ENCODE data around the gene GNAI3.
A peak's percentile ranks its signal among the peaks of the same experiment; 100 is the strongest.
"Not testable (repeated sequence)": the region's sequence is repeated elsewhere in the genome, so short reads cannot be mapped to it uniquely, and the experiment has no call there.

The GNAI3 gene

GRCh38 chr1:109637446-109637845 lies 89.0 kb downstream of the GNAI3 start:
- DNase-seq (no peak), ATAC-seq (no peak)

- ATAC-seq (no peak), DNase-seq (no peak)
Measured at GRCh38 chr1:109639063-109639840, 90.8 kb downstream of the GNAI3 start.

GRCh38 chr1:109639841-109640184 lies 91.4 kb downstream of the GNAI3 start:
- ATAC-seq: no peak
- DNase-seq: no peak

DNA sequence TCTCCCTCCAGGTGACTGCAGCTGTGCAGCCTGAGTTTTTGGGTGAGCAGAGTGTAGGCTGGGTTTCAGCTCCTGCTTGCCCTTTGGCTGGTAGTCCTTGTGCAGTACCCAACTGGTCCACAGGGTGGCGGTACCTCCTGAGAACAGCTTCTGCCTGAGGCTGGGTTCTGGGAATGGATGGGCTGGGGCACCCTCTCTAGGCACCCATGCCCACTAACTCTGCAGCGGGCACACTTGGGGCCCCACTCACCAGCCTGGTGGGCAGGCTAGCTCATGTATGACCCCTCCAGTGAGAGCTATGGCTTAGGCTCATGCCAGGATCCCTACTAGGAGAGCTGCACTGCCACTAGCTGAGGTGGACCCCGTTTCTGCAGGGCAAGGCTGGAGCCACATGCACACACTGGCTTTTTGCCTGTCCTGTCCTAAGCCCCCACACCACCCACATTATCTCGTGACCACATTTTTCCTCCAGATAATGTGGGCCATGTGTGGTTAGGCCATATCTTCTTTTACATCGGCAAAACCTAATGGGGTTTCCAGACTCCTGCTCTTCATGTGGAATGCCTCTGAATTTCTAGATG lies 92.0 kb downstream of the GNAI3 start:
- peak; percentile 96 for DNase-seq
- peak; percentile 72 for ATAC-seq

GRCh38 chr1:109641078-109641740 lies 92.8 kb downstream of the GNAI3 start:
- DNase-seq: no peak
- no peak for ATAC-seq

DNA sequence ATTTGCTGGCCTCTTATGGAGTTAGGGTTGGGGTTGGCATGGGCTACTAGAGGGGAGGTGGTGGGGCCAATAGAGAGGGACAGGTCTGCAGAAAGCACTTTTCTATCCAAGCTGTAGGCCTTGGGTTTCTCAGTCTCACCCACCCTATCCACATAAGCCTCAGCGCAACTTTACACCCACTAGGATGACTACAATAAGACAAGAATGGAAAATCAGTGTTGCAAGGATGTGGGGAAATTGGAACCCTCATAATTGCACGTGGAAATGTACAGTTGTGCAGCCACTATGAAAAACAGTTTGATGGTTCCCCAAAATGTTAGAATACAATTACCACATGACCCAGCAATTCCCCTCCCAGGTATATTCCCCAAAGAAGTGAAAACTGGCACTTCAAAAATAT lies 93.4 kb downstream of the GNAI3 start:
- ATAC-seq (no peak), DNase-seq (no peak)

DNA sequence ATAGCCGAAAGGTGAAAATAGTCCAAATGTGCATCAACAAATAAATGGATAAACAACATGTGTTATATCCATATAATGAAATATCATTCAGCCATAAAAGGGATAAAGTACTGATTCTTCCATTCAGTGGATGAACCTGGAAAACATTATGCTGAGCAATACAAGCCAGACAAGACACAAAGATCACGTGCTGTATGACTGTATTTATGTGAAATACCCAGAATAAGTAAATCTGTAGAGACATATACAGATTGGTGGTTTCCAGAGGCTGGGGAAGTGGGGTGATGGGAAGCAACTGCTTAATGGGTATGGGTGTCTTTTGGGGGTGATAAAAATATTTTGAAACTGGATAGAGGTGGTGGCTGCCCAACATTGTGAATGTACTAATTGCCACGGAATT lies 94.2 kb downstream of the GNAI3 start:
- DNase-seq: no peak
- no peak for ATAC-seq

DNA sequence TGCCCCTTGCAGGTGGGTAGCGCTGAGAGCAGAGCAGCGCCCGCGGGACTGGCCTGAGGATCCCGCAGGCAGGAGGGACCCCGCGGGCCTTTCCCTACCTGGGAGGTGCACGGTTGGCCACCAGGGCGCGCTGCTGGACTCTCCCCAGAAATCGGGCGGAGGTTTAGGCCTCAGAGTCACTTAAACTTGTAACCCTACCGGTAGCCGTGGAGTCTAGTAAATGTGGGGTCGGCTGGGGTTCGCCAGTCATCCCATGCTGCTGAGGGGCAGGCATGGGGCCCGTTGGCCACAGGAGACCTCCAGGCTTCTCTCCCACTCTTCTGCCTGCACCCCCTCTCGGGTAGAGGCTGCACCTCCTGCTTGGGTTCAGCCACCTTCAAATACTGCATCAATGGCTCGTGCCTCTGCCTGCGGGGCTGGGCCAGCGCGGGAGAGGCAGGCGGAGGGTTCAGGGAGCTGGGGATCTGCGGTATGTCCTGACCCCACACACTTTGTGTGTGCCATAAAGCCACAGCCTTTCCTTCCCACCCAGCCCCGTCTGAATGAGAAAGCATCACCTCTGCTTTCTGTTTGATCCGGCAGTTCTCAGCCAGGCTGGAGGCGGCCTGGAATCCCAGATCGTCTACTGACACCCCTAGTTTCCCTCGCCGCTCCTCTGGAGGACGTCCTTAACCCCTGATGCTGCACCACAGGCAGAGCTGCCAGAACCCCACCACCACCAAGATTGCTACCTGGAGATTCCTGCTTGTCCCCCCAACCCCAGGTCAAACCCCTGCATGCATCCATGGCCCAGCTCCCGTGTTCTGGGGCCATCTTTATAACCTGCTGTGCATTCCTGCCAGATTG lies 95.2 kb downstream of the GNAI3 start:
- DNase-seq (peak; percentile 95), ATAC-seq (peak; percentile 98)

DNA sequence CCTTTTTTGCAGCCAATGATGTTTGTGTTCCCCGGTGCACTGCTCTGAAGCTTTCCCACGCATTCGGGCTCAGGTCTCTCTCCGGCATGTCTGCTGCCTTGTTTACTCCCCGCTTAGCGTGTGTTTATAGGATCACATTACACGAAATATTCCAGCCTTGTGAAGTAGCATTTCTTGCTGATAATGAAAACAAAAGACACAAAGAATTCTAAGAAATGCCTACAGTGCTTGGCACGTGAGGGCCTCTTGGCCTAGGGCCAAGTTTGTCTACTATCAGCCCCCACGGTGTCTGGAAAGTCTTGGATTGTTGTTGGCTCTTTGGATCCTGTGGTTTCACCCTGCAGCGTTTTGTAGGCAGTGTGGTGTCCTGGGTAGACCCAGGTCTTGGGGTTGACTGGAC lies 96.3 kb downstream of the GNAI3 start:
- DNase-seq: no peak

GRCh38 chr1:109649491-109649914 lies 101.1 kb downstream of the GNAI3 start:
- ATAC-seq (no peak), DNase-seq (no peak)

More for the DNA sequence above, 96.3 kb downstream of the GNAI3 start:
- ATAC-seq: no peak

DNA sequence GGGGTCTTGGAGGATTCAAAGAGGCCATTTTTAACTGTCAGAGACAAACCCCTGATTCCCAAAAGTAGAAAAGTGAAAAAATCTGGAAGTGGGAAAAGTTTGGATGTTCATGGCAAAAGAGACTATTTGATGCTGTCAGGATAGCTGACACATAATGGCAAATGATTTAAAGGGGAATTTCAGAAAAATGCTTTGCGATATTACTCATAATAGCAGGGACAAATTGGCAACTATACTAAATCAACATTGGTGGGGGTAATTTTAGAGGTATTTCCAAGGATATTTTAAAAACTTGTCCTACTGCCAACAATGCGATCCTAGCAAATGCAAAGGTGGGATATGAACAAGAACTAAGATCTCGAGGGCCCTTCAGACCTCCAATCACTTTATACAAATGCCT lies 102.2 kb downstream of the GNAI3 start:
- ATAC-seq (no peak), DNase-seq (no peak)

- DNase-seq: no peak
- ATAC-seq: no peak
Measured at GRCh38 chr1:109652402-109652801, 104.0 kb downstream of the GNAI3 start.

DNA sequence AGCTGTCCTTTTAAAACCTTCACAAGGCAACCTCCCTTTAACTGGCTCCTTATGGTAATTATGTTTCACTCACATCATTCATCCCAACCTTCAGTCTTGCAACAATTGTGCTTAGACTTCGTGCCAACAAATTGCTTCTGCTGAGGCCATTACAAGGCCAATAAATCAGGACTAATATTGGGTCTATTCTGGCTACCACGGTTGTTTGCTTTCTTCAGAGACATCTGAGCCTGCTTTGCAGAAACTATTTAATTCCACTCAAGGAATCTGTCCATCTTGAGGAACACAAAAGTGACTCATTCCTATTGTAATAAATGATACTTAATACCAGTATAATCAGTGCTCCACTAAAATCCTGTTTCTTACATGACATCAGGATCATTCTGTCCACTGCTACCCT lies 104.9 kb downstream of the GNAI3 start:
- no peak for DNase-seq
- no peak for ATAC-seq

- ATAC-seq: no peak
- DNase-seq: no peak
Measured at GRCh38 chr1:109654519-109654918, 106.1 kb downstream of the GNAI3 start.

DNA sequence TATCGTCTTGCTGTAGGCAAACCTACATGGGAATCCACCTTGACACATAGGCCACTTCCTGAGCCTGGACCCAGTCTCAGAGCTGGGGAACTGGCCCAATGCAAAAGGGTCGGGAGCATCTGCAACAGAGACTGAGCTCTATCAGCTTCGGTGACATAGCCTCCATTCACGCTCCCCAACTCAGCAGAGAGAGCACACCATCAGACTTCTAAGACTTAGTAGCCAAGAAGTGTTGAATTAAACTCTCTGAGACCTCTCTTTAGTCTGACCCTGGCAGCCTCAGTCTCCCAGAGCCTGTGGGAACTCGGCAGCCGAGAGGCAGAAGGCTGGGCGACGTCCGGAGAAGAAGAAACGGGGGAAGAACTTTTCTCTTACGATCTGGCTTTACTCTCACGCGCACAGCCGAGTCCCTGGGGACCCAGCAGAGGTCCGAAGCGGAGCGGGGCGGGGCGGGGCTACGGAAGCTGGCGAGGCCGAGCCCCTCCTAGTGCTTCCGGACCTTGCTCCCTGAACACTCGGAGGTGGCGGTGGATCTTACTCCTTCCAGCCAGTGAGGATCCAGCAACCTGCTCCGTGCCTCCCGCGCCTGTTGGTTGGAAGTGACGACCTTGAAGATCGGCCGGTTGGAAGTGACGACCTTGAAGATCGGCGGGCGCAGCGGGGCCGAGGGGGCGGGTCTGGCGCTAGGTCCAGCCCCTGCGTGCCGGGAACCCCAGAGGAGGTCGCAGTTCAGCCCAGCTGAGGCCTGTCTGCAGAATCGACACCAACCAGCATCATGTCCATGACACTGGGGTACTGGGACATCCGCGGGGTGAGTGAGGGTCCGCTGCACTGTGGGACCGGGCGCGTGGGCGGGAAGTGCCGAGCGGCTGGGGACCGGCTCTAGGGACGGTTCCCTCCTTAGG lies 107.5 kb downstream of the GNAI3 start, which contains the start of gene GSTM4:
GSTM4 (plus strand) TSS at position 485 of the 905 bp plus-strand sequence; CDS start at position 776, 291 bp downstream.
- ATAC-seq (peak; percentile 92), DNase-seq (peak; percentile 81)

DNA sequence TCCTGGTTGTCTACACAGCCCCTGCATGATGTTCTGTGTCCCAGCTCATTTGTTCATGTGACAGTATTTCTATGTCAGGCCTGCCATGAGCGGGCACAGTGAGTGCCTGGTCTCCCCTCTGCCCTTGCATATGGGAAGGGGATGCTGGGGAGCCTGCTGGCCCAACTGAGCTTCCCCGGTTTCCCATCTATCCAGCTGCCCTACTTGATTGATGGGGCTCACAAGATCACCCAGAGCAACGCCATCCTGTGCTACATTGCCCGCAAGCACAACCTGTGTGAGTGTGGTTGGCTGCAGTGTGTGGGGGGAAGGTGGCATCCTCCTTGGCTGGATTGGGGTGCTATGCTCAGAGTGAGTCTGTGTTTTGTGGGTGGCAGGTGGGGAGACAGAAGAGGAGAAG lies 109.0 kb downstream of the GNAI3 start:
- ATAC-seq: no peak

DNA sequence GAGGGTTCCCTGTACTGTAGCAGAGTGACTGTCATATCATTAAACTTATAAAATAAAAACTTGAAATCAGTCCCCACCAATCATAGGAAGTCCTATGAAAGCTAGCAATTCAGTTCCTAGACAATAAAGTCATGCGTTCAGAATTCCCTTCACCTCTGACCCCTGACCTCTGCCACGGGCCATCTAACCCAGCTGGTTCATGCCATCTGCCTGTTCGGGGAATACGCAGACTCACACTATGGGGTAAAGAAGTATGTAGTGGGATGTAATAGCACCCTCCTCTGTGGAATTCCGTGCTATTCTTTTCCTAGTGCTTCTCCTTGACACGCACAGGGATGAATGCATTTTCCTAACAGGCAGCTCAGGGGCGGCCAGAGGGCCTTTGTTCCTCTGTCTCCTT lies 109.6 kb downstream of the GNAI3 start:
- DNase-seq: no peak
- no peak for ATAC-seq

More for the DNA sequence above, 109.0 kb downstream of the GNAI3 start:
- no peak for DNase-seq

DNA sequence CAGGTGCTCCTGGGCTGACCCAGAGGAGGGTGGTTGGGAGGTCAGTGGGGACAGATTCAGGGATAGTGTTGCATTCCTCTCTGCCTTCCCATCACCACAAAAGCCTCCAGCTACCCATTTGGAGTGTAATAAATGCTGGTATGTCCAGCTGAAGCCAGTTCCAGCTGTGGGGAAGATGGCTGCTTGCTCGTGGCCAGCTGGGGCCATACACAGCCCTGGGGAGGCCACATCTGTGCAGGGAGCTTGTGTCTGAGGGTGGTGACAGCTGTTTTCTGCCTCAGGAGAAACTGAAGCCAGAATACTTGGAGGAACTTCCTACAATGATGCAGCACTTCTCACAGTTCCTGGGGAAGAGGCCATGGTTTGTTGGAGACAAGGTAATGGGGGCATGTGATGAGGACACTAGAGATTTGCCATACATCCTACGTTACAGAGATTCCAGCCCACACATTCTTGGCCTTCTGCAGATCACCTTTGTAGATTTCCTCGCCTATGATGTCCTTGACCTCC lies 110.2 kb downstream of the GNAI3 start:
- ATAC-seq (no peak), DNase-seq (no peak)

- ATAC-seq (no peak), DNase-seq (no peak)
Measured at GRCh38 chr1:109659145-109659544, 110.7 kb downstream of the GNAI3 start.

- DNase-seq (no peak), ATAC-seq (no peak)
Measured at GRCh38 chr1:109659997-109660690, 111.7 kb downstream of the GNAI3 start.

- not testable (repeated sequence) for DNase-seq, ATAC-seq
Measured at GRCh38 chr1:109660691-109661026, 112.2 kb downstream of the GNAI3 start.
